ENCODE results near the gene RDH12.

- no peak for TF ChIP-seq YY1 (IDR thresholded peaks at IDR 0.05; ENCODE audit: insufficient read depth, insufficient read length)
- no peak for TF ChIP-seq SUZ12 (IDR thresholded peaks at IDR 0.05; ENCODE audit: extremely low read depth, insufficient read depth, insufficient read length)
Observed at GRCh38 chr14:67756496-67756895, 54.8 kb downstream of the RDH12 start.
